PC-3 (cell line): ENCODE measurements around the gene MAP2K2. TPM values are rescaled to one million over a fixed set of nuclear protein-coding genes. Genes with fewer than 3 reads are reported as not detected.

Experiments
- ATAC-seq: fragments of 200-7000 bp; cut with Tn5 transposase; 2 replicates; pipeline ENCODE4 v1.9.1; 2020; ENCODE audit warnings: mild to moderate bottlenecking, moderate library complexity
- BruUV-seq: library from RNA; stranded (reverse); fragments of 400-500 nt; replicated peaks from 2 replicates; lab custom pipeline; 2021; lab: Mats Ljungman, UMichigan
- CTCF ChIA-PET: fragments of 300-600 bp; sonication (Branson Sonifier 250); formaldehyde crosslinking; loops from one replicate; lab custom pipeline; 2022; ENCODE audit warnings: antibody characterized with exemption; lab: Charles Lee
- POLR2A ChIA-PET: fragments of 300-600 bp; sonication (Branson Sonifier 250); formaldehyde crosslinking; loops from one replicate; lab custom pipeline; 2022; ENCODE audit warnings: antibody characterized with exemption; ENCODE audit not compliant: unreplicated experiment; lab: Charles Lee
- DNase-seq: peaks from one replicate; pipeline ENCODE4 v3.0.0-alpha.2; 2015
- H2AFZ ChIP-seq: fragments of 300-600 bp; sonication (generic); 2 replicates; pipeline ENCODE4 v1.6.0; 2016; ENCODE audit warnings: antibody characterized with exemption, low read length
- H3F3A ChIP-seq: fragments of 300-600 bp; sonication (generic); one replicate; pipeline ENCODE4 v1.6.0; 2017; ENCODE audit warnings: antibody characterized with exemption, low read length, control low read depth, mild to moderate bottlenecking; ENCODE audit not compliant: unreplicated experiment
- H3K27ac ChIP-seq: fragments of 300-600 bp; sonication (generic); 2 replicates; pipeline ENCODE4 v1.5.1; 2016; ENCODE audit warnings: mild to moderate bottlenecking, low read length
- H3K27me3 ChIP-seq: fragments of 300-600 bp; sonication (generic); 2 replicates; pipeline ENCODE4 v1.6.1; 2016; ENCODE audit warnings: low read length, mixed read lengths
- H3K36me3 ChIP-seq: fragments of 300-600 bp; sonication (generic); 2 replicates; pipeline ENCODE4 v1.6.1; 2016; ENCODE audit warnings: low read depth, mixed run types, low read length, mixed read lengths
- H3K4me1 ChIP-seq: fragments of 300-600 bp; sonication (generic); 2 replicates; pipeline ENCODE4 v1.5.1; 2016; ENCODE audit warnings: low read length; ENCODE audit not compliant: insufficient read depth
- H3K4me2 ChIP-seq: fragments of 300-600 bp; sonication (generic); 2 replicates; pipeline ENCODE4 v1.6.0; 2016; ENCODE audit warnings: low read length
- H3K4me3 ChIP-seq: fragments of 300-600 bp; sonication (generic); 2 replicates; pipeline ENCODE4 v1.5.1; 2016; ENCODE audit warnings: mild to moderate bottlenecking, low read length, mixed read lengths
- H3K79me2 ChIP-seq: fragments of 300-600 bp; sonication (generic); 2 replicates; pipeline ENCODE4 v1.6.1; 2017; ENCODE audit warnings: low read length, mixed read lengths
- H3K9ac ChIP-seq: fragments of 300-600 bp; sonication (generic); 2 replicates; pipeline ENCODE4 v1.6.0; 2016; ENCODE audit warnings: mild to moderate bottlenecking, low read length
- H3K9me2 ChIP-seq: fragments of 300-600 bp; sonication (generic); replicated peaks from 2 replicates; pipeline ENCODE4 v1.6.1; 2016; ENCODE audit warnings: mixed run types, low read length, mixed read lengths
- H3K9me3 ChIP-seq: fragments of 300-600 bp; sonication (generic); 2 replicates; pipeline ENCODE4 v1.6.1; 2016; ENCODE audit warnings: low read length, mixed read lengths
- H4K20me1 ChIP-seq: fragments of 300-600 bp; sonication (generic); 2 replicates; pipeline ENCODE4 v1.6.1; 2016; ENCODE audit warnings: low read length, mixed read lengths
- EZH2 ChIP-seq: fragments of 300-600 bp; sonication (generic); IDR thresholded peaks from one replicate; pipeline ENCODE4 v1.6.1; 2017; ENCODE audit warnings: antibody characterized with exemption, mild to moderate bottlenecking, low read length; ENCODE audit not compliant: unreplicated experiment
- EZH2phosphoT487 ChIP-seq: fragments of 300-600 bp; sonication (generic); IDR thresholded peaks from 2 replicates; pipeline ENCODE4 v1.6.1; 2018; ENCODE audit warnings: mild to moderate bottlenecking, antibody characterized with exemption, low read length, borderline replicate concordance
- intact Hi-C: fragments of 100-400 bp; cut with micrococcal nuclease; formaldehyde crosslinking; loops from 2 replicates; pipeline ENCODE4 v1.9.0; 2023
- total RNA-seq: library from RNA; depleted of rRNA; stranded (reverse); fragments of >200 nt; gene quantifications from 2 replicates; pipeline ENCODE4 v1.2.3, GENCODE V29; 2014
- TF ChIP-seq, protein P1 (sequence below): fragments of 300-600 bp; sonication (generic); conservative IDR thresholded peaks from 2 replicates; pipeline ENCODE4 v1.5.1; 2017; ENCODE audit warnings: antibody characterized with exemption, low read depth, mild to moderate bottlenecking, low read length

Gene MAP2K2
- total RNA-seq, 1 experiment from 2014 or later, result 229 TPM

GRCh38 chr19:4151623-4152022, 27.7 kb upstream of the MAP2K2 start:
- Histone ChIP-seq H3K4me3 (no peak overlapping the region), H3K27ac (no peak overlapping the region), H3K9me3 (no peaks in the 10 kb centered on the region), H4K20me1 (no peaks in the 10 kb centered on the region), H3K36me3 (no peaks in the 10 kb centered on the region), H3K27me3 (no peaks in the 10 kb centered on the region), H3K9me2 (no peaks in the 10 kb centered on the region), H2AFZ (no peak overlapping the region), H3F3A (no peaks in the 10 kb centered on the region), H3K4me1 (no peaks in the 10 kb centered on the region), H3K4me2 (no peak overlapping the region), H3K79me2 (no peaks in the 10 kb centered on the region), H3K9ac (no peak overlapping the region)
- DNase-seq, result no peak
- TF ChIP-seq, protein P1, sequence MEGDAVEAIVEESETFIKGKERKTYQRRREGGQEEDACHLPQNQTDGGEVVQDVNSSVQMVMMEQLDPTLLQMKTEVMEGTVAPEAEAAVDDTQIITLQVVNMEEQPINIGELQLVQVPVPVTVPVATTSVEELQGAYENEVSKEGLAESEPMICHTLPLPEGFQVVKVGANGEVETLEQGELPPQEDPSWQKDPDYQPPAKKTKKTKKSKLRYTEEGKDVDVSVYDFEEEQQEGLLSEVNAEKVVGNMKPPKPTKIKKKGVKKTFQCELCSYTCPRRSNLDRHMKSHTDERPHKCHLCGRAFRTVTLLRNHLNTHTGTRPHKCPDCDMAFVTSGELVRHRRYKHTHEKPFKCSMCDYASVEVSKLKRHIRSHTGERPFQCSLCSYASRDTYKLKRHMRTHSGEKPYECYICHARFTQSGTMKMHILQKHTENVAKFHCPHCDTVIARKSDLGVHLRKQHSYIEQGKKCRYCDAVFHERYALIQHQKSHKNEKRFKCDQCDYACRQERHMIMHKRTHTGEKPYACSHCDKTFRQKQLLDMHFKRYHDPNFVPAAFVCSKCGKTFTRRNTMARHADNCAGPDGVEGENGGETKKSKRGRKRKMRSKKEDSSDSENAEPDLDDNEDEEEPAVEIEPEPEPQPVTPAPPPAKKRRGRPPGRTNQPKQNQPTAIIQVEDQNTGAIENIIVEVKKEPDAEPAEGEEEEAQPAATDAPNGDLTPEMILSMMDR, result no peak
- TF ChIP-seq EZH2phosphoT487 (no peak), EZH2 (no peak)
- no peak for ATAC-seq
- CTCF ChIA-PET, result interaction anchor here (0.6 kb wide), 1 partner anchor 70 kb away, joined by 4 read pairs; no protein-coding TSS in a partner anchor
- POLR2A ChIA-PET, result no interaction called here
- intact Hi-C loops, result no loop called here
- no TSS peak for BruUV-seq

DNA sequence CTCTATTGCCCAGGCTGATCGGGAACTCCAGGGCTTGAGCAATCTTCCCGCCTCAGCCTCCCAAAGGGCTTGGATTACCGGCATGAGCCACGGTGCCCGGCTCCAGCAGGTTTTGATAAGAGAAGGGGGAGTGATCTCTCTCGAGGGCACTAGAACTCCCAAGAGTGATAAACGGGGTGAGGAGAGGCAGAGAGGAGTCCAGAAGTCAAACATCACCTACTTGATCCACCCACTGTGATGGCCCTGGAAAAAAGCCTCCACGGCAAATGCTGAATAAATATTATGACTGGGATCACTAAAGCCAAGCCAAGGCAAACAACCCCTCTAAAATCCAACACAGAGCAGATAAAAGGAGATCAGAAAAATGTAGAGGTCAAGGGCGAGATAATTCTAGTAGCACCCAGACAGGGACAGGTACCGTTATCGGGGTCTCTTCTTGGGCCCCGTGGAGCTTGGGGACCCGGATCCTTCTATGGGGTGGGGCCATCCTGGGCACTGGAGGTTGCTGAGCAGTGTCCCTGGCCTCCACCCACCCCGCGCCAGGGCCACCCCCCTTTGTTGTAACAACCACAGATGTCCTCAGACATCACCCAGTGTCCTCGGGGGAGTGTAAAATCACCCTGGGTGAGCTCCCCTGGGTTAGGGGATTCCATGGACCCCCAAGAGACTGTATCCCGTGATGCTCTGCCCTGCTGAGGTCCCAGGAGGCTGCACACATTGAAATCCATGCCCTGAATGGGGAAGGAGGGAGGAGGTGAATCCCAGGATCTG, 25.8 kb upstream of the MAP2K2 start:
- intact Hi-C loops, result no loop called here
- no TSS peak for BruUV-seq
- DNase-seq, result no peak

More for the DNA sequence above, 25.8 kb upstream of the MAP2K2 start:
- H3K79me2 ChIP-seq, result no peaks in the 10 kb centered on the region
- POLR2A ChIA-PET, result no interaction called here
- no peak overlapping the region for H3K4me3 ChIP-seq
- CTCF ChIA-PET, result no interaction called here
- ATAC-seq, result no peak
- H3K9ac ChIP-seq, result no peak overlapping the region
- no peaks in the 10 kb centered on the region for H3K36me3 ChIP-seq
- H2AFZ ChIP-seq, result no peak overlapping the region
- H3K9me2 ChIP-seq, result no peaks in the 10 kb centered on the region
- TF ChIP-seq, protein P1, result no peak
- no peak for TF ChIP-seq EZH2
- TF ChIP-seq EZH2phosphoT487, result no peak
- H3K9me3 ChIP-seq, result no peaks in the 10 kb centered on the region
- no peak overlapping the region for H3K27ac ChIP-seq
- H3K4me2 ChIP-seq, result no peak overlapping the region
- no peaks in the 10 kb centered on the region for H4K20me1 ChIP-seq
- H3F3A ChIP-seq, result no peaks in the 10 kb centered on the region
- H3K27me3 ChIP-seq, result no peaks in the 10 kb centered on the region
- H3K4me1 ChIP-seq, result peaks cover 10% of the 10 kb centered on the region
